NCI-H146 treated with DMSO at 0.1 percent for 48 hours (cell line): ENCODE results near the gene SLC2A13.
"Not testable (repeated sequence)": the region's sequence is repeated elsewhere in the genome, so short reads cannot be mapped to it uniquely, and the experiment has no call there.

Experiments
- DNase-seq: peaks from one replicate; lab custom pipeline; 2025; ENCODE audit not compliant: unreplicated experiment; lab: John Stamatoyannopoulos, UW

Gene SLC2A13

GRCh38 chr12:40106202-40106533, 287 bp upstream of the SLC2A13 start:
- DNase-seq, result no peak

GRCh38 chr12:40105265-40105514, 691 bp downstream of the SLC2A13 start:
- no peak for DNase-seq

GRCh38 chr12:40104461-40105264, 1.2 kb downstream of the SLC2A13 start:
- DNase-seq, result no peak

- DNase-seq, result no peak
Measured at GRCh38 chr12:40103043-40103442, 2.8 kb downstream of the SLC2A13 start.

GRCh38 chr12:40101747-40102146, 4.1 kb downstream of the SLC2A13 start:
- no peak for DNase-seq

GRCh38 chr12:40099423-40099853, 6.4 kb downstream of the SLC2A13 start:
- no peak for DNase-seq

GRCh38 chr12:40098406-40099145, 7.3 kb downstream of the SLC2A13 start:
- DNase-seq, result no peak

GRCh38 chr12:40093512-40093911, 12.4 kb downstream of the SLC2A13 start:
- DNase-seq, result no peak

GRCh38 chr12:40086471-40086870, 19.4 kb downstream of the SLC2A13 start:
- no peak for DNase-seq

GRCh38 chr12:40078266-40078665, 27.6 kb downstream of the SLC2A13 start:
- no peak for DNase-seq

- no peak for DNase-seq
Measured at GRCh38 chr12:40075458-40075857, 30.4 kb downstream of the SLC2A13 start.

- DNase-seq, result no peak
Measured at GRCh38 chr12:40068416-40068815, 37.5 kb downstream of the SLC2A13 start.

- DNase-seq, result no peak
Measured at GRCh38 chr12:40065636-40066035, 40.2 kb downstream of the SLC2A13 start.

GRCh38 chr12:40063414-40063813, 42.5 kb downstream of the SLC2A13 start:
- no peak for DNase-seq

- DNase-seq, result no peak
Measured at GRCh38 chr12:40058721-40059190, 47.1 kb downstream of the SLC2A13 start.

- DNase-seq, result no peak
Measured at GRCh38 chr12:40056373-40056772, 49.5 kb downstream of the SLC2A13 start.

GRCh38 chr12:40055776-40056175, 50.1 kb downstream of the SLC2A13 start:
- DNase-seq, result no peak

- no peak for DNase-seq
Measured at GRCh38 chr12:40055228-40055579, 50.7 kb downstream of the SLC2A13 start.

- no peak for DNase-seq
Measured at GRCh38 chr12:40054555-40055227, 51.2 kb downstream of the SLC2A13 start.

- DNase-seq, result no peak
Measured at GRCh38 chr12:40049268-40049667, 56.6 kb downstream of the SLC2A13 start.

- not testable (repeated sequence) for DNase-seq
Measured at GRCh38 chr12:40047002-40047401, 58.9 kb downstream of the SLC2A13 start.

GRCh38 chr12:40045656-40046055, 60.2 kb downstream of the SLC2A13 start:
- DNase-seq, result no peak
